Measurements from ENCODE around the gene PRRX2. TPM values are rescaled to one million over a fixed set of nuclear protein-coding genes. Genes with fewer than 3 reads are reported as not detected.

Gene PRRX2
- total and polyA plus RNA-seq, 2 experiments from 2014 or later, result 5.8 to 8.3 TPM

- Histone ChIP-seq H4K20me1 (replicated peaks; ENCODE audit: insufficient read depth) (no peaks in the 10 kb centered on the region), H3K27ac (ENCODE audit: low read depth) (no peak overlapping the region), H2AFZ (no peak overlapping the region), H3K4me3 (no peak overlapping the region), H3F3A (replicated peaks; ENCODE audit: low read depth) (no peaks in the 10 kb centered on the region), H3K36me3 (ENCODE audit: insufficient read depth) (no peaks in the 10 kb centered on the region), H3K9me2 (ENCODE audit: insufficient read depth) (no peaks in the 10 kb centered on the region), H3K79me2 (replicated peaks; ENCODE audit: insufficient read depth) (no peaks in the 10 kb centered on the region), H3K27me3 (ENCODE audit: insufficient read depth) (no peaks in the 10 kb centered on the region), H3K4me1 (ENCODE audit: insufficient read depth) (no peaks in the 10 kb centered on the region), H3K4me2 (no peak overlapping the region)
- H3K27me3 Mint-ChIP-seq (ENCODE audit: insufficient read depth, low read depth, poor library complexity), result peaks cover 6% of the 10 kb centered on the region
- H3K4me1 Mint-ChIP-seq, result no peaks in the 10 kb centered on the region
- ATAC-seq (no peak), DNase-seq (ENCODE audit: low spot score) (no peak)
- H3K36me3 Mint-ChIP-seq (ENCODE audit: low read depth), result no peaks in the 10 kb centered on the region
- H3K9me3 Mint-ChIP-seq, result no peaks in the 10 kb centered on the region
- TF ChIP-seq STAT1 (IDR thresholded peaks at IDR 0.05; ENCODE audit: unreplicated experiment), result no peak
- TF ChIP-seq, protein P1, sequence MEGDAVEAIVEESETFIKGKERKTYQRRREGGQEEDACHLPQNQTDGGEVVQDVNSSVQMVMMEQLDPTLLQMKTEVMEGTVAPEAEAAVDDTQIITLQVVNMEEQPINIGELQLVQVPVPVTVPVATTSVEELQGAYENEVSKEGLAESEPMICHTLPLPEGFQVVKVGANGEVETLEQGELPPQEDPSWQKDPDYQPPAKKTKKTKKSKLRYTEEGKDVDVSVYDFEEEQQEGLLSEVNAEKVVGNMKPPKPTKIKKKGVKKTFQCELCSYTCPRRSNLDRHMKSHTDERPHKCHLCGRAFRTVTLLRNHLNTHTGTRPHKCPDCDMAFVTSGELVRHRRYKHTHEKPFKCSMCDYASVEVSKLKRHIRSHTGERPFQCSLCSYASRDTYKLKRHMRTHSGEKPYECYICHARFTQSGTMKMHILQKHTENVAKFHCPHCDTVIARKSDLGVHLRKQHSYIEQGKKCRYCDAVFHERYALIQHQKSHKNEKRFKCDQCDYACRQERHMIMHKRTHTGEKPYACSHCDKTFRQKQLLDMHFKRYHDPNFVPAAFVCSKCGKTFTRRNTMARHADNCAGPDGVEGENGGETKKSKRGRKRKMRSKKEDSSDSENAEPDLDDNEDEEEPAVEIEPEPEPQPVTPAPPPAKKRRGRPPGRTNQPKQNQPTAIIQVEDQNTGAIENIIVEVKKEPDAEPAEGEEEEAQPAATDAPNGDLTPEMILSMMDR (conservative IDR thresholded peaks at IDR 0.05; ENCODE audit: low read depth in 2 of 2), result no peak
- no peak for TF ChIP-seq ETS1 (IDR thresholded peaks at IDR 0.05)
- TF ChIP-seq, protein P2, sequence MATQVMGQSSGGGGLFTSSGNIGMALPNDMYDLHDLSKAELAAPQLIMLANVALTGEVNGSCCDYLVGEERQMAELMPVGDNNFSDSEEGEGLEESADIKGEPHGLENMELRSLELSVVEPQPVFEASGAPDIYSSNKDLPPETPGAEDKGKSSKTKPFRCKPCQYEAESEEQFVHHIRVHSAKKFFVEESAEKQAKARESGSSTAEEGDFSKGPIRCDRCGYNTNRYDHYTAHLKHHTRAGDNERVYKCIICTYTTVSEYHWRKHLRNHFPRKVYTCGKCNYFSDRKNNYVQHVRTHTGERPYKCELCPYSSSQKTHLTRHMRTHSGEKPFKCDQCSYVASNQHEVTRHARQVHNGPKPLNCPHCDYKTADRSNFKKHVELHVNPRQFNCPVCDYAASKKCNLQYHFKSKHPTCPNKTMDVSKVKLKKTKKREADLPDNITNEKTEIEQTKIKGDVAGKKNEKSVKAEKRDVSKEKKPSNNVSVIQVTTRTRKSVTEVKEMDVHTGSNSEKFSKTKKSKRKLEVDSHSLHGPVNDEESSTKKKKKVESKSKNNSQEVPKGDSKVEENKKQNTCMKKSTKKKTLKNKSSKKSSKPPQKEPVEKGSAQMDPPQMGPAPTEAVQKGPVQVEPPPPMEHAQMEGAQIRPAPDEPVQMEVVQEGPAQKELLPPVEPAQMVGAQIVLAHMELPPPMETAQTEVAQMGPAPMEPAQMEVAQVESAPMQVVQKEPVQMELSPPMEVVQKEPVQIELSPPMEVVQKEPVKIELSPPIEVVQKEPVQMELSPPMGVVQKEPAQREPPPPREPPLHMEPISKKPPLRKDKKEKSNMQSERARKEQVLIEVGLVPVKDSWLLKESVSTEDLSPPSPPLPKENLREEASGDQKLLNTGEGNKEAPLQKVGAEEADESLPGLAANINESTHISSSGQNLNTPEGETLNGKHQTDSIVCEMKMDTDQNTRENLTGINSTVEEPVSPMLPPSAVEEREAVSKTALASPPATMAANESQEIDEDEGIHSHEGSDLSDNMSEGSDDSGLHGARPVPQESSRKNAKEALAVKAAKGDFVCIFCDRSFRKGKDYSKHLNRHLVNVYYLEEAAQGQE (IDR thresholded peaks at IDR 0.05; ENCODE audit: unreplicated experiment), result no peak
- TF ChIP-seq ZNF114 (CRISPR knock-in tag; IDR thresholded peaks at IDR 0.05), result no peak
- TF ChIP-seq POLR2AphosphoS5 (IDR thresholded peaks at IDR 0.05; ENCODE audit: low read depth), result no peak
- TF ChIP-seq ZNF462 (CRISPR knock-in tag; IDR thresholded peaks at IDR 0.05), result no peak
- no peak for TF ChIP-seq NANOG (IDR thresholded peaks at IDR 0.05; ENCODE audit: borderline replicate concordance)
- TF ChIP-seq JUNB (IDR thresholded peaks at IDR 0.05; ENCODE audit: unreplicated experiment), result no peak
- TF ChIP-seq CREB1 (CRISPR knock-in tag; IDR thresholded peaks at IDR 0.05; ENCODE audit: low read depth), result no peak
- no peak for TF ChIP-seq EZH2 (IDR thresholded peaks at IDR 0.05; ENCODE audit: low read depth, unreplicated experiment)
- TF ChIP-seq ZNF331 (CRISPR knock-in tag; IDR thresholded peaks at IDR 0.05; ENCODE audit: low read depth), result no peak
- no peak for TF ChIP-seq EZH2phosphoT487 (IDR thresholded peaks at IDR 0.05; ENCODE audit: unreplicated experiment)
- no peak overlapping the region for H3K4me3 Mint-ChIP-seq
- H3K27ac Mint-ChIP-seq, result no peak overlapping the region
Measured at GRCh38 chr9:129770741-129771140, 105.3 kb downstream of the PRRX2 start.

All from GM23338 (cell line).